K562 (cell line): ENCODE data around the gene RAB31. TPM values are rescaled to one million over a fixed set of nuclear protein-coding genes. Genes with fewer than 3 reads are reported as not detected.

Experiments
- ATAC-seq: fragments of 200-7000 bp; cut with Tn5 transposase; 3 replicates; pipeline ENCODE4 v1.9.1; 2020; ENCODE audit warnings: moderate library complexity
- BruUV-seq: library from RNA; stranded (reverse); fragments of 400-500 nt; replicated peaks from 2 replicates; lab custom pipeline; 2021; lab: Mats Ljungman, UMichigan
- CTCF ChIA-PET: fragments of 300-600 bp; formaldehyde crosslinking; extraction: SDS; loops from one replicate; lab custom pipeline; 2021; ENCODE audit warnings: low intra/inter-chr PET ratio; lab: Yijun Ruan, JAX
- POLR2A ChIA-PET: fragments of 300-600, 350-650 bp; sonication (Branson Sonifier 250); formaldehyde crosslinking; extraction: SDS; loops from one replicate; lab custom pipeline; 2021; ENCODE audit warnings: antibody characterized with exemption, inconsistent platforms; lab: Yijun Ruan, JAX
- DNase-seq, 4 experiments: peaks; one replicate each; pipeline versions ENCODE4 v3.0.0 to v3.0.0-alpha.2; 2011 to 2018; ENCODE audit warnings: low spot score in 3 of 4, mixed read lengths in 3 of 4; ENCODE audit errors: extremely low read depth in 1 of 4
- FAIRE-seq: peaks from 2 replicates; lab custom pipeline; 2011; peaks lifted over from hg19 to GRCh38; lab: Jason Lieb, UNC
- H2AFZ ChIP-seq: 2 replicates; pipeline ENCODE4 v1.6.0; 2011; ENCODE audit warnings: low read depth, low read length, control low read depth, inconsistent platforms
- H3K27ac ChIP-seq: fragments of 200-600 bp; 3 replicates; pipeline ENCODE4 v1.8.0; 2011; ENCODE audit warnings: low read depth, mild to moderate bottlenecking, control low read depth, inconsistent platforms, low read length, moderate library complexity, mixed read lengths; ENCODE audit errors: extremely low read depth
- H3K27me3 ChIP-seq, 2 experiments: fragments of 300-600 bp in 1 of 2; 2 replicates in 1 of 2; 3 replicates in 1 of 2; pipeline versions ENCODE4 v1.6.0 to v1.8.0; 2011; ENCODE audit warnings: inconsistent platforms in 2 of 2, low read length in 2 of 2, mild to moderate bottlenecking in 1 of 2, mixed read lengths in 1 of 2, moderate library complexity in 1 of 2; ENCODE audit not compliant: control insufficient read depth in 2 of 2, insufficient read depth in 2 of 2
- H3K36me3 ChIP-seq: fragments of 300-600 bp; 3 replicates; pipeline ENCODE4 v1.8.0; 2011; ENCODE audit warnings: mild to moderate bottlenecking, low read length, inconsistent platforms; ENCODE audit not compliant: control insufficient read depth, insufficient read depth
- H3K4me1 ChIP-seq, 2 experiments: fragments of 200-600 bp in 1 of 2; replicated peaks in 1 of 2; 2 replicates in 1 of 2; 3 replicates in 1 of 2; pipeline versions ENCODE4 v1.5.1 to v1.8.0; 2011; ENCODE audit warnings: inconsistent platforms in 2 of 2, low read length in 2 of 2, mild to moderate bottlenecking in 1 of 2, mixed read lengths in 1 of 2, moderate library complexity in 1 of 2; ENCODE audit not compliant: control insufficient read depth in 2 of 2, insufficient read depth in 2 of 2
- H3K4me2 ChIP-seq: 2 replicates; pipeline ENCODE4 v1.6.1; 2011; ENCODE audit warnings: low read length, control low read depth, inconsistent platforms, mixed read lengths; ENCODE audit not compliant: insufficient read depth
- H3K4me3 ChIP-seq: fragments of 200-600 bp; sonication (generic), shearing (Covaris generic); 2 replicates; pipeline ENCODE4 v1.5.1; 2016; ENCODE audit warnings: control low read depth, inconsistent platforms
- H3K79me2 ChIP-seq: fragments of 200-600 bp; 3 replicates; pipeline ENCODE4 v1.8.0; 2011; ENCODE audit warnings: low read length, inconsistent platforms; ENCODE audit not compliant: control insufficient read depth, insufficient read depth
- H3K9ac ChIP-seq, 2 experiments: 2 replicates each; pipeline versions ENCODE4 v1.6.0 to v1.6.1; 2011; ENCODE audit warnings: low read depth in 2 of 2, low read length in 2 of 2, control low read depth in 1 of 2, inconsistent platforms in 1 of 2, mild to moderate bottlenecking in 1 of 2, mixed read lengths in 1 of 2; ENCODE audit not compliant: insufficient read depth in 1 of 2
- H3K9me1 ChIP-seq: one replicate; pipeline ENCODE4 v1.6.0; 2011; ENCODE audit warnings: inconsistent platforms, mild to moderate bottlenecking, low read length, moderate library complexity; ENCODE audit not compliant: control insufficient read depth, insufficient read depth
- H3K9me3 ChIP-seq: replicated peaks from 2 replicates; pipeline ENCODE4 v1.5.1; 2011; ENCODE audit warnings: low read depth, low read length, inconsistent platforms; ENCODE audit not compliant: control insufficient read depth, insufficient read depth
- H4K20me1 ChIP-seq: replicated peaks from 2 replicates; pipeline ENCODE4 v1.6.1; 2011; ENCODE audit warnings: low read length, inconsistent platforms, mixed read lengths; ENCODE audit not compliant: control insufficient read depth, insufficient read depth
- DMBX1 ChIP-seq: fragments of 250-450 bp; sonication (Bioruptor Pico); IDR thresholded peaks from 2 replicates; pipeline ENCODE4 v1.8.0; 2022; ENCODE audit warnings: inconsistent platforms, mild to moderate bottlenecking, moderate library complexity, borderline replicate concordance
- ELF2 ChIP-seq: fragments of 250-450 bp; sonication (Bioruptor Pico); IDR thresholded peaks from 2 replicates; pipeline ENCODE4 v1.5.0; 2021; ENCODE audit warnings: mild to moderate bottlenecking
- HIVEP1 ChIP-seq: fragments of 250-450 bp; sonication (Bioruptor Pico); IDR thresholded peaks from 2 replicates; pipeline ENCODE4 v1.4.0; 2020; ENCODE audit warnings: mild to moderate bottlenecking
- HOXB6 ChIP-seq: fragments of 250-450 bp; sonication (Bioruptor Pico); IDR thresholded peaks from 2 replicates; pipeline ENCODE4 v1.5.1; 2022; ENCODE audit warnings: mild to moderate bottlenecking, borderline replicate concordance
- IRF2 ChIP-seq: sonication (generic); formaldehyde crosslinking; IDR thresholded peaks from 2 replicates; pipeline ENCODE4 v1.8.1; 2022; ENCODE audit warnings: mild to moderate bottlenecking, missing genetic modification reagents
- KAT7 ChIP-seq: sonication (generic); formaldehyde crosslinking; IDR thresholded peaks from 2 replicates; pipeline ENCODE4 v1.8.0; 2022; ENCODE audit warnings: missing genetic modification reagents, mild to moderate bottlenecking, borderline replicate concordance
- POLR2G ChIP-seq: fragments of 200-400 bp; formaldehyde crosslinking; IDR thresholded peaks from 2 replicates; pipeline ENCODE4 v1.6.1; 2017; ENCODE audit warnings: low read depth, mild to moderate bottlenecking, antibody characterized with exemption, low read length, moderate library complexity
- RBM15 ChIP-seq: fragments of 200-400 bp; formaldehyde crosslinking; IDR thresholded peaks from 2 replicates; pipeline ENCODE4 v1.6.1; 2018; ENCODE audit warnings: mild to moderate bottlenecking, low read length, moderate library complexity; ENCODE audit not compliant: insufficient read depth
- RBM25 ChIP-seq: fragments of 200-400 bp; formaldehyde crosslinking; IDR thresholded peaks from 2 replicates; pipeline ENCODE4 v1.6.1; 2018; ENCODE audit warnings: low read length, low read depth, moderate library complexity; ENCODE audit not compliant: severe bottlenecking
- SLC30A9 ChIP-seq: fragments of 250-450 bp; sonication (Bioruptor Pico); IDR thresholded peaks from 2 replicates; pipeline ENCODE4 v1.8.0; 2022; ENCODE audit warnings: mild to moderate bottlenecking, moderate library complexity
- ZNF23 ChIP-seq: fragments of 250-450 bp; sonication (Bioruptor Pico); IDR thresholded peaks from 2 replicates; pipeline ENCODE4 v1.4.0; 2020; ENCODE audit warnings: mild to moderate bottlenecking
- ZNF3 ChIP-seq: fragments of 250-450 bp; sonication (Bioruptor Pico); IDR thresholded peaks from 2 replicates; pipeline ENCODE4 v1.5.0; 2021; ENCODE audit warnings: mild to moderate bottlenecking, moderate library complexity
- ZNF408 ChIP-seq: fragments of 250-450 bp; sonication (Bioruptor Pico); IDR thresholded peaks from 2 replicates; pipeline ENCODE4 v1.4.0; 2020; ENCODE audit warnings: low read depth, mild to moderate bottlenecking, moderate library complexity
- ZNF57 ChIP-seq: fragments of 450-650 bp; formaldehyde crosslinking; IDR thresholded peaks from 2 replicates; pipeline ENCODE4 v1.4.0; 2020; ENCODE audit warnings: mild to moderate bottlenecking, moderate library complexity
- WGBS: fragments of 100-300 bp; shearing (Covaris generic); methylation state at CpG from one replicate; pipeline ENCODE4 v1.1.6; 2016; ENCODE audit warnings: low coverage, mixed read lengths; ENCODE audit not compliant: insufficient coverage; ENCODE audit errors: missing lambda C conversion rate; 5-methylcytosine and 5-hydroxymethylcytosine counted together
- in situ Hi-C: fragments of 300-500 bp; cut with MboI; formaldehyde crosslinking; loops from 4 replicates; pipeline ENCODE4 v1.15.0; 2018; ENCODE audit warnings: inconsistent platforms, mixed read lengths
- intact Hi-C: fragments of 100-400 bp; cut with micrococcal nuclease; formaldehyde crosslinking; loops from 2 replicates; pipeline ENCODE4 v1.14.2; 2022
- polyA plus RNA-seq, 8 experiments: library from polyadenylated mRNA; depleted of rRNA in 4 of 8; stranded (reverse) in 5 of 8; unstranded in 3 of 8; fragments of >200 nt; fragmentation: Nextera tagmentation in 2 of 8; fragmentation: Illumina TruSeq in 1 of 8; extraction: Ambion mirVana in 2 of 8; extraction: Trizol in 1 of 8; gene quantifications; 2 replicates each; pipeline versions ENCODE4 v1.2.1 to v1.2.3, GENCODE V29; 2011 to 2014; ENCODE audit warnings: inconsistent platforms in 1 of 8, missing spikeins in 1 of 8
- total RNA-seq, 7 experiments: library from RNA; depleted of rRNA in 6 of 7; stranded (reverse); fragments of >200 nt in 6 of 7; fragmentation: Illumina TruSeq in 2 of 7; extraction: Trizol in 2 of 7; gene quantifications; 2 replicates each; pipeline versions ENCODE4 v1.2.1 to v1.2.3, GENCODE V29; 2011 to 2021; ENCODE audit warnings: low replicate concordance in 1 of 7

RAB31 gene
- total and polyA plus RNA-seq, 9 of the 15 experiments (the other 6 are each of a cell fraction or from before 2014, with no cell fraction given) = 20.7 to 70.4 (median 41.3) TPM

DNA sequence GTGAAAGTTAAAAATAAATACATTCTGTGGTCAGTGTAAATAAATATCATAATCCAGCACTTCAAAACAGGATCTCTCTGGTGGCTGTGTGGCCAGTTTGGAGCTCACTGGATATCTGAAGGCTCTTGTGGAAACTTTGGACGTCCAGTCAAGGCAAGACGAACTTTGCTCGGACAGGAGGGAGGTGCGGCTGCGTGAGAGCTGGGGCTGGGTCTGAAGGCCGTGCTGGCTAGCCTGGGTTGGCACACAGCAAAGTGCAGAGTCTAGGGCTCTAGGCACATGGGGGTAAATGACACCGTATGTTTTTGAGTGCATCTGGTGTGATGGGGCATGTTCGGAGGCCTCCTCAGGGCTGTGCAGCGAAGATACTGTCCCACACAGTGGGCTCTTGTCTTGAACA, 98.8 kb downstream of the RAB31 start:
- Histone ChIP-seq H3K36me3 (peaks cover 8% of the 10 kb centered on the region), H3K4me1 (peaks cover 39 to 48% of the 10 kb centered on the region in 2 experiments), H4K20me1 (no peaks in the 10 kb centered on the region), H3K4me3 (no peak overlapping the region), H3K4me2 (no peak overlapping the region), H3K9me1 (no peaks in the 10 kb centered on the region), H3K9me3 (peaks cover 5% of the 10 kb centered on the region), H3K79me2 (peaks cover 55% of the 10 kb centered on the region), H2AFZ (no peak overlapping the region), H3K27ac (no peak overlapping the region; the same call in 2 of the 3 replicates), H3K27me3 (no peaks in the 10 kb centered on the region), H3K9ac (peak overlapping the region in 1 of 2 experiments; percentile 36; a peak in 1 of 4 replicates)
- no TSS peak for BruUV-seq
- DNase-seq (no peak), ATAC-seq (no peak), FAIRE-seq (no peak)
- TF ChIP-seq RBM25 (no peak), ZNF3 (CRISPR knock-in tag) (no peak), HOXB6 (CRISPR knock-in tag) (no peak), RBM15 (no peak), HIVEP1 (CRISPR knock-in tag) (no peak), ZNF23 (CRISPR knock-in tag) (no peak), DMBX1 (CRISPR knock-in tag) (no peak), KAT7 (CRISPR knock-in tag) (no peak), IRF2 (CRISPR knock-in tag) (no peak), POLR2G (no peak), ZNF57 (CRISPR knock-in tag) (no peak), ZNF408 (CRISPR knock-in tag) (no peak), ELF2 (no peak), SLC30A9 (no peak)
- ChIA-PET POLR2A (no interaction called here), CTCF (no interaction called here)
- 77% methylated on average over 9 of the region's 9 CpGs for WGBS
- intact Hi-C loops (no loop called here), in situ Hi-C loops (no loop called here)
